Ishikawa (cell line): ENCODE data around the gene PIM2.

Experiments used
- CEBPB ChIP-seq: IDR thresholded peaks from 2 replicates; pipeline ENCODE4 v1.6.1; 2012
- CREB1 ChIP-seq: IDR thresholded peaks from 2 replicates; pipeline ENCODE4 v1.6.1; 2012; ENCODE audit warnings: low read depth
- EGR1 ChIP-seq: IDR thresholded peaks from 2 replicates; pipeline ENCODE4 v1.6.1; 2012
- EP300 ChIP-seq: IDR thresholded peaks from 2 replicates; pipeline ENCODE4 v1.6.1; 2012; ENCODE audit warnings: borderline replicate concordance
- FOXM1 ChIP-seq: IDR thresholded peaks from 2 replicates; pipeline ENCODE4 v1.6.1; 2012; ENCODE audit warnings: low read depth, borderline replicate concordance
- MAX ChIP-seq: IDR thresholded peaks from 2 replicates; pipeline ENCODE4 v1.6.1; 2012
- NFIC ChIP-seq: IDR thresholded peaks from 2 replicates; pipeline ENCODE4 v1.6.1; 2012
- RAD21 ChIP-seq: IDR thresholded peaks from 2 replicates; pipeline ENCODE4 v1.6.1; 2012; ENCODE audit warnings: low read depth
- TAF1 ChIP-seq: IDR thresholded peaks from 2 replicates; pipeline ENCODE4 v1.6.1; 2012; ENCODE audit warnings: low read depth, mild to moderate bottlenecking
- TCF12 ChIP-seq: IDR thresholded peaks from 2 replicates; pipeline ENCODE4 v1.6.1; 2012; ENCODE audit warnings: low read depth
- TEAD4 ChIP-seq: IDR thresholded peaks from 2 replicates; pipeline ENCODE4 v1.6.1; 2012
- USF1 ChIP-seq: IDR thresholded peaks from 2 replicates; pipeline ENCODE4 v1.6.1; 2012
- YY1 ChIP-seq: IDR thresholded peaks from 2 replicates; pipeline ENCODE4 v1.6.1; 2012; ENCODE audit warnings: low read depth
- ZBTB7A ChIP-seq: IDR thresholded peaks from 2 replicates; pipeline ENCODE4 v1.6.1; 2012; ENCODE audit warnings: low read depth
- TF ChIP-seq, protein P1 (sequence below): IDR thresholded peaks from 2 replicates; pipeline ENCODE4 v1.6.1; 2012; ENCODE audit warnings: low read depth, mild to moderate bottlenecking

Gene PIM2

DNA sequence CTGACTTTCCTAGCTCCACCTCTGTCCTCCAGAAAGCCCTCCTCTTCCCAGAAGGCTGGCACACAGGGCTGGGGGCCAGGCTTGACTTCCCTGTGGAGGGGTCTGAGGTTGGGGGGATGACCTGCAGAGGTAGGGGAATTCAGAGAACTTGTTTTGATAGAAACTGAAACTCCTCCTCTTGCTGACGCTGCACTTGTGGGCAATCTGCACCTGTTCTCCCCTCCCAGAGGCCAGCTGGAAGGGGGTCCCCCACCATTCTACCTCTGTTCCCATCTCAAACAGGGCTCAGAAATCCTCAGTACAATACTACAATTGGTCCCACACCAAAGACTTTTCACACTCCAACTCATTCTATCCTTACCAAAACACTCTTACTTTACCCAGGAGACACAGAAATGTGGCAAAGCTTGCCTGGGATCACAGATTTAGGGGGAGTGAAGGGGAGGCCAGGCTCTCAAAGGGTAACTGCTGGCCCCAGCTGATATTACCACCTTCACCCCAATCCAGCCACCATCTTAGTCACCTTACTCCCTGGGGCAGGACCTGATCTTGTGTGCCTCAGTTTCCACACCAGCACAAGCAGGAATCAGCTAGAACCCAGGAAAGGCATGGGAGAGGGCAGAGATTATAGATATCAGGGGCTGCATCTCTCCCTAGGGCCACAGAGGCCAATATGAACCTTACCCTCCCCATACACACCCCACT lies 20.0 kb upstream of the PIM2 start:
- TF ChIP-seq EGR1 (no peak), FOXM1 (no peak), CREB1 (no peak)

GRCh38 chrX:48937054-48937907 lies 18.5 kb upstream of the PIM2 start:
- TF ChIP-seq FOXM1: no peak
- no peak for TF ChIP-seq CREB1
- TF ChIP-seq CEBPB: no peak
- no peak for TF ChIP-seq ZBTB7A
- no peak for TF ChIP-seq TCF12
- TF ChIP-seq MAX: no peak
- no peak for TF ChIP-seq TEAD4
- no peak for TF ChIP-seq NFIC
- no peak for TF ChIP-seq YY1
- TF ChIP-seq RAD21: no peak

- TF ChIP-seq YY1: no peak
- no peak for TF ChIP-seq FOXM1
- TF ChIP-seq EP300: no peak
- TF ChIP-seq CEBPB: no peak
- TF ChIP-seq TCF12: no peak
- no peak for TF ChIP-seq ZBTB7A
- TF ChIP-seq USF1: no peak
- no peak for TF ChIP-seq CREB1
- no peak for TF ChIP-seq TAF1
- TF ChIP-seq NFIC: no peak
- TF ChIP-seq EGR1: no peak
- TF ChIP-seq TEAD4: no peak
- TF ChIP-seq RAD21: no peak
- TF ChIP-seq, protein P1, sequence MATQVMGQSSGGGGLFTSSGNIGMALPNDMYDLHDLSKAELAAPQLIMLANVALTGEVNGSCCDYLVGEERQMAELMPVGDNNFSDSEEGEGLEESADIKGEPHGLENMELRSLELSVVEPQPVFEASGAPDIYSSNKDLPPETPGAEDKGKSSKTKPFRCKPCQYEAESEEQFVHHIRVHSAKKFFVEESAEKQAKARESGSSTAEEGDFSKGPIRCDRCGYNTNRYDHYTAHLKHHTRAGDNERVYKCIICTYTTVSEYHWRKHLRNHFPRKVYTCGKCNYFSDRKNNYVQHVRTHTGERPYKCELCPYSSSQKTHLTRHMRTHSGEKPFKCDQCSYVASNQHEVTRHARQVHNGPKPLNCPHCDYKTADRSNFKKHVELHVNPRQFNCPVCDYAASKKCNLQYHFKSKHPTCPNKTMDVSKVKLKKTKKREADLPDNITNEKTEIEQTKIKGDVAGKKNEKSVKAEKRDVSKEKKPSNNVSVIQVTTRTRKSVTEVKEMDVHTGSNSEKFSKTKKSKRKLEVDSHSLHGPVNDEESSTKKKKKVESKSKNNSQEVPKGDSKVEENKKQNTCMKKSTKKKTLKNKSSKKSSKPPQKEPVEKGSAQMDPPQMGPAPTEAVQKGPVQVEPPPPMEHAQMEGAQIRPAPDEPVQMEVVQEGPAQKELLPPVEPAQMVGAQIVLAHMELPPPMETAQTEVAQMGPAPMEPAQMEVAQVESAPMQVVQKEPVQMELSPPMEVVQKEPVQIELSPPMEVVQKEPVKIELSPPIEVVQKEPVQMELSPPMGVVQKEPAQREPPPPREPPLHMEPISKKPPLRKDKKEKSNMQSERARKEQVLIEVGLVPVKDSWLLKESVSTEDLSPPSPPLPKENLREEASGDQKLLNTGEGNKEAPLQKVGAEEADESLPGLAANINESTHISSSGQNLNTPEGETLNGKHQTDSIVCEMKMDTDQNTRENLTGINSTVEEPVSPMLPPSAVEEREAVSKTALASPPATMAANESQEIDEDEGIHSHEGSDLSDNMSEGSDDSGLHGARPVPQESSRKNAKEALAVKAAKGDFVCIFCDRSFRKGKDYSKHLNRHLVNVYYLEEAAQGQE: no peak
- no peak for TF ChIP-seq MAX
These were observed 17.7 kb upstream of the PIM2 start for GRCh38 chrX:48936429-48937053.

GRCh38 chrX:48935301-48935670 lies 16.5 kb upstream of the PIM2 start:
- TF ChIP-seq NFIC: no peak
- TF ChIP-seq MAX: no peak
- no peak for TF ChIP-seq CEBPB
- TF ChIP-seq YY1: no peak
- TF ChIP-seq USF1: no peak
- no peak for TF ChIP-seq TEAD4
- TF ChIP-seq FOXM1: no peak
- TF ChIP-seq TAF1: no peak
- TF ChIP-seq RAD21: no peak
- TF ChIP-seq ZBTB7A: no peak

DNA sequence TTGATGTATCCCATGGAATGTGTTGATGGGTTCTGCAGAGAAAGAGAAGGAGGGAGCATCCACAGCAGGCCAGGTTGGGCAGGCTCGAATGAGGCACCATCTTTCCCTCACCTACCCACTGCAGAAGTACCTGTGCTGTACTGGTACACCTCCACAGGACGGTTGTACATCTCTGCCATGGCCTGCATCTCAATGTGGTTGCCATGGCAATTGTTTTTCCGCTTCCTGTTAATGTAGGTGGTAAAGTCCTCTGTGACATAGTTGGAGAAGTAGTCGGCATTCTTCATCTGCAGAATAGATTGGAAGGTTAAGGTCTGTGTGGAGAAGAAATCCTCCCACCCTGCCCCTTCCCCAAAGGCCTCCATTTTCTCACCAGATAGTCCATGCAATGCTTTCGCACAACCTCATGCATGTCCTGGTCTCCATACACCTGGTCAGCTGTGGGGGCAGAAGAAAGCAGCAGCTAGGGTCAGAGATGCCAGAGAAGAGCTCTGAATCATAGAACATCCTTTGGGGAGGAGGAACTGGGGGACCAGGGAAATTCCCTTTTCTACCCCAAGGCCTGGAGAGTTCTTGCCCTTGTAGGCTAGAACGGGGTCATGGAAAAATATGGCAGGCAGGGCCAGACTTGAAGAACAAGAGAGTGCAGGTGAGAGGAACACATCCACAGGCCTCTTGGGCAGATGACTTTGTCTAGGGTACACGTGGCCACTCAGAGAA lies 15.9 kb upstream of the PIM2 start:
- no peak for TF ChIP-seq FOXM1
- no peak for TF ChIP-seq RAD21
- no peak for TF ChIP-seq TAF1
- TF ChIP-seq CREB1: no peak
- TF ChIP-seq NFIC: no peak
- no peak for TF ChIP-seq EP300
- no peak for TF ChIP-seq ZBTB7A
- no peak for TF ChIP-seq USF1
- TF ChIP-seq TCF12: no peak
- no peak for TF ChIP-seq CEBPB
- TF ChIP-seq YY1: no peak
- TF ChIP-seq EGR1: no peak
- no peak for TF ChIP-seq MAX
- no peak for TF ChIP-seq TEAD4
- TF ChIP-seq, protein P1: no peak
